HepG2 (cell line): ENCODE measurements around the gene CMPK1. TPM values are rescaled to one million over a fixed set of nuclear protein-coding genes. Genes with fewer than 3 reads are reported as not detected.

ENCODE experiments used
- AKNA ChIP-seq: sonication (generic); formaldehyde crosslinking; IDR thresholded peaks from 2 replicates; pipeline ENCODE4 v1.4.0; 2020; ENCODE audit warnings: missing genetic modification reagents, borderline replicate concordance
- HNRNPL ChIP-seq: fragments of 200-400 bp; formaldehyde crosslinking; IDR thresholded peaks from 2 replicates; pipeline ENCODE4 v1.6.1; 2017; ENCODE audit warnings: mild to moderate bottlenecking, low read depth, low read length
- KLF9 ChIP-seq: IDR thresholded peaks from 2 replicates; pipeline ENCODE4 v1.6.1; 2016; ENCODE audit warnings: low read depth
- MIXL1 ChIP-seq: IDR thresholded peaks from 2 replicates; pipeline ENCODE4 v1.6.1; 2016
- MXI1 ChIP-seq: IDR thresholded peaks from 3 replicates; pipeline ENCODE4 v1.6.1; 2012; ENCODE audit warnings: low read depth, low read length, inconsistent platforms, borderline replicate concordance
- POLR2G ChIP-seq: fragments of 200-400 bp; formaldehyde crosslinking; IDR thresholded peaks from 2 replicates; pipeline ENCODE4 v1.6.1; 2018; ENCODE audit warnings: mild to moderate bottlenecking, low read depth, low read length, moderate library complexity
- RFXAP ChIP-seq: sonication (generic); formaldehyde crosslinking; IDR thresholded peaks from 2 replicates; pipeline ENCODE4 v1.4.0; 2020; ENCODE audit warnings: missing genetic modification reagents, borderline replicate concordance
- RNF2 ChIP-seq: fragments of 450-650 bp; conservative IDR thresholded peaks from 2 replicates; pipeline ENCODE4 v1.6.1; 2016; ENCODE audit warnings: low read depth
- SRY ChIP-seq: sonication (generic); formaldehyde crosslinking; IDR thresholded peaks from 2 replicates; pipeline ENCODE4 v1.8.0; 2022; ENCODE audit warnings: mild to moderate bottlenecking, missing genetic modification reagents
- TFDP2 ChIP-seq: sonication (generic); formaldehyde crosslinking; IDR thresholded peaks from 2 replicates; pipeline ENCODE4 v1.4.0; 2020; ENCODE audit warnings: missing genetic modification reagents
- ZFY ChIP-seq: sonication (generic); formaldehyde crosslinking; IDR thresholded peaks from 2 replicates; pipeline ENCODE4 v1.4.0; 2020; ENCODE audit warnings: missing genetic modification reagents
- ZNF142 ChIP-seq: sonication (generic); formaldehyde crosslinking; IDR thresholded peaks from 2 replicates; pipeline ENCODE4 v1.4.0; 2020; ENCODE audit warnings: missing genetic modification reagents
- ZNF180 ChIP-seq: sonication (generic); formaldehyde crosslinking; IDR thresholded peaks from 2 replicates; pipeline ENCODE4 v1.4.0; 2020; ENCODE audit warnings: low read depth, missing genetic modification reagents, borderline replicate concordance
- ZNF225 ChIP-seq: sonication (generic); formaldehyde crosslinking; IDR thresholded peaks from 2 replicates; pipeline ENCODE4 v1.4.0; 2020; ENCODE audit warnings: mild to moderate bottlenecking, missing genetic modification reagents
- ZNF773 ChIP-seq: sonication (generic); formaldehyde crosslinking; IDR thresholded peaks from 2 replicates; pipeline ENCODE4 v1.4.0; 2020; ENCODE audit warnings: missing genetic modification reagents, borderline replicate concordance
- ZNF790 ChIP-seq: sonication (generic); formaldehyde crosslinking; IDR thresholded peaks from 2 replicates; pipeline ENCODE4 v1.8.0; 2022; ENCODE audit warnings: missing genetic modification reagents, mild to moderate bottlenecking, borderline replicate concordance
- ZNF841 ChIP-seq: sonication (generic); formaldehyde crosslinking; IDR thresholded peaks from 2 replicates; pipeline ENCODE4 v1.8.1; 2023; ENCODE audit warnings: missing genetic modification reagents, borderline replicate concordance
- polyA plus RNA-seq, 8 experiments: library from polyadenylated mRNA; depleted of rRNA in 3 of 8; stranded (reverse) in 7 of 8; unstranded in 1 of 8; fragments of >200 nt; fragmentation: Illumina TruSeq in 4 of 8; extraction: Trizol in 4 of 8; gene quantifications; 2 replicates each; pipeline versions ENCODE4 v1.2.1 to v1.2.3, GENCODE V29; 2011 to 2016; ENCODE audit warnings: low read depth in 4 of 8, missing spikeins in 1 of 8, mixed read lengths in 1 of 8; ENCODE audit not compliant: insufficient read depth in 1 of 8
- total RNA-seq, 5 experiments: library from RNA; depleted of rRNA; stranded (reverse); fragments of >200 nt; fragmentation: Illumina TruSeq; extraction: Trizol; gene quantifications; 2 replicates each; pipeline ENCODE4 v1.2.3, GENCODE V29; 2016; ENCODE audit warnings: low read depth in 1 of 5

Gene CMPK1
- total and polyA plus RNA-seq, 2 of the 13 experiments (the other 11 are each of a cell fraction or from before 2014, with no cell fraction given), result 38.3 to 92.0 TPM

- peak; percentile 63; the same call in 1 of the 2 replicates for TF ChIP-seq RFXAP (CRISPR knock-in tag)
- 0 out of 2 replicates have a peak, but pooled peaks have one; percentile 32 for TF ChIP-seq ZNF180
- no peak for TF ChIP-seq MIXL1 (CRISPR knock-in tag)
- TF ChIP-seq ZNF225 (CRISPR knock-in tag), result peak; percentile 30; the same call in 1 of the 2 replicates
- TF ChIP-seq POLR2G, result peak; percentile 94
- peak; percentile 52; the same call in 1 of the 2 replicates for TF ChIP-seq ZNF790 (CRISPR knock-in tag)
- no peak for TF ChIP-seq RNF2
- no peak for TF ChIP-seq ZNF773 (CRISPR knock-in tag)
- TF ChIP-seq ZNF841, result no peak
- TF ChIP-seq ZNF142 (CRISPR knock-in tag), result peak; percentile 70; the same call in 1 of the 2 replicates
- peak; percentile 70; the same call in 1 of the 2 replicates for TF ChIP-seq AKNA (CRISPR knock-in tag)
- peak; percentile 45; the same call in 1 of the 2 replicates for TF ChIP-seq SRY
- peak; percentile 28; the same call in 1 of the 3 replicates for TF ChIP-seq MXI1
- peak; percentile 48; the same call in 1 of the 2 replicates for TF ChIP-seq TFDP2 (CRISPR knock-in tag)
- peak; percentile 91 for TF ChIP-seq ZFY (CRISPR knock-in tag)
- TF ChIP-seq HNRNPL, result 0 out of 2 replicates have a peak, but pooled peaks have one; percentile 55
- 0 out of 2 replicates have a peak, but pooled peaks have one; percentile 17 for TF ChIP-seq KLF9
Observed at GRCh38 chr1:47333922-47334764, 553 bp downstream of the CMPK1 start (continued).
